Measurements from ENCODE around the gene MAPK1IP1L. TPM values are rescaled to one million over a fixed set of nuclear protein-coding genes. Genes with fewer than 3 reads are reported as not detected.

MAPK1IP1L gene
- total RNA-seq, 1 experiment from 2014 or later: 164 TPM

- no peaks in the 10 kb centered on the region for H3K36me3 ChIP-seq (ENCODE audit: insufficient read depth, low read length, poor library complexity, severe bottlenecking)
- no peak overlapping the region for H3K4me3 ChIP-seq (ENCODE audit: low read depth, low read length, poor library complexity, severe bottlenecking)
- CTCF ChIA-PET: no interaction called here
- DNase-seq (ENCODE audit: low spot score): no peak
- H3K4me1 ChIP-seq (ENCODE audit: insufficient read depth, low read length, poor library complexity, severe bottlenecking): peaks cover 21% of the 10 kb centered on the region
- POLR2A ChIA-PET (ENCODE audit: low non-redundant PET): no interaction called here
- no peaks in the 10 kb centered on the region for H3K27me3 ChIP-seq (replicated peaks; ENCODE audit: insufficient read depth, low read depth, low read length, poor library complexity)
- no TSS peak for BruUV-seq (replicated peaks)
- intact Hi-C loops (cut with micrococcal nuclease; ENCODE audit: unreplicated experiment): no loop called here
- no peaks in the 10 kb centered on the region for H3K9me3 ChIP-seq (ENCODE audit: low read depth, low read length, poor library complexity, severe bottlenecking)
- no peak overlapping the region for H3K27ac ChIP-seq (ENCODE audit: low read depth, low read length, poor library complexity, severe bottlenecking)
- TF ChIP-seq, protein P1, sequence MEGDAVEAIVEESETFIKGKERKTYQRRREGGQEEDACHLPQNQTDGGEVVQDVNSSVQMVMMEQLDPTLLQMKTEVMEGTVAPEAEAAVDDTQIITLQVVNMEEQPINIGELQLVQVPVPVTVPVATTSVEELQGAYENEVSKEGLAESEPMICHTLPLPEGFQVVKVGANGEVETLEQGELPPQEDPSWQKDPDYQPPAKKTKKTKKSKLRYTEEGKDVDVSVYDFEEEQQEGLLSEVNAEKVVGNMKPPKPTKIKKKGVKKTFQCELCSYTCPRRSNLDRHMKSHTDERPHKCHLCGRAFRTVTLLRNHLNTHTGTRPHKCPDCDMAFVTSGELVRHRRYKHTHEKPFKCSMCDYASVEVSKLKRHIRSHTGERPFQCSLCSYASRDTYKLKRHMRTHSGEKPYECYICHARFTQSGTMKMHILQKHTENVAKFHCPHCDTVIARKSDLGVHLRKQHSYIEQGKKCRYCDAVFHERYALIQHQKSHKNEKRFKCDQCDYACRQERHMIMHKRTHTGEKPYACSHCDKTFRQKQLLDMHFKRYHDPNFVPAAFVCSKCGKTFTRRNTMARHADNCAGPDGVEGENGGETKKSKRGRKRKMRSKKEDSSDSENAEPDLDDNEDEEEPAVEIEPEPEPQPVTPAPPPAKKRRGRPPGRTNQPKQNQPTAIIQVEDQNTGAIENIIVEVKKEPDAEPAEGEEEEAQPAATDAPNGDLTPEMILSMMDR (conservative IDR thresholded peaks at IDR 0.05; ENCODE audit: low read depth, low read length): no peak
- TF ChIP-seq EZH2 (IDR thresholded peaks at IDR 0.05; ENCODE audit: borderline replicate concordance, low read depth, low read length, poor library complexity, severe bottlenecking): no peak
Measured at GRCh38 chr14:55098561-55098898, 47.1 kb downstream of the MAPK1IP1L start.

- intact Hi-C loops (cut with micrococcal nuclease; ENCODE audit: unreplicated experiment): no loop called here
- CTCF ChIA-PET: interaction anchor here (0.5 kb wide), 1 partner anchor 112 kb away, joined by 5 read pairs; no protein-coding TSS in a partner anchor
- H3K36me3 ChIP-seq (ENCODE audit: insufficient read depth, low read length, poor library complexity, severe bottlenecking): no peaks in the 10 kb centered on the region
- TF ChIP-seq, protein P1 (conservative IDR thresholded peaks at IDR 0.05; ENCODE audit: low read depth, low read length): no peak
- TF ChIP-seq EZH2 (IDR thresholded peaks at IDR 0.05; ENCODE audit: borderline replicate concordance, low read depth, low read length, poor library complexity, severe bottlenecking): no peak
- POLR2A ChIA-PET (ENCODE audit: low non-redundant PET): no interaction called here
- H3K9me3 ChIP-seq (ENCODE audit: low read depth, low read length, poor library complexity, severe bottlenecking): no peaks in the 10 kb centered on the region
- no peak overlapping the region for H3K27ac ChIP-seq (ENCODE audit: low read depth, low read length, poor library complexity, severe bottlenecking)
- peaks cover 23% of the 10 kb centered on the region for H3K4me1 ChIP-seq (ENCODE audit: insufficient read depth, low read length, poor library complexity, severe bottlenecking)
- no TSS peak for BruUV-seq (replicated peaks)
- no peak for DNase-seq (ENCODE audit: low spot score)
- H3K4me3 ChIP-seq (ENCODE audit: low read depth, low read length, poor library complexity, severe bottlenecking): no peak overlapping the region
- H3K27me3 ChIP-seq (replicated peaks; ENCODE audit: insufficient read depth, low read depth, low read length, poor library complexity): no peaks in the 10 kb centered on the region
Measured at GRCh38 chr14:55099756-55100155, 48.3 kb downstream of the MAPK1IP1L start.

GRCh38 chr14:55101698-55102097 lies 50.3 kb downstream of the MAPK1IP1L start:
- Histone ChIP-seq H3K36me3 (ENCODE audit: insufficient read depth, low read length, poor library complexity, severe bottlenecking) (no peaks in the 10 kb centered on the region), H3K9me3 (ENCODE audit: low read depth, low read length, poor library complexity, severe bottlenecking) (no peaks in the 10 kb centered on the region), H3K4me1 (ENCODE audit: insufficient read depth, low read length, poor library complexity, severe bottlenecking) (peaks cover 23% of the 10 kb centered on the region), H3K27ac (ENCODE audit: low read depth, low read length, poor library complexity, severe bottlenecking) (peak overlapping the region; percentile 77), H3K27me3 (replicated peaks; ENCODE audit: insufficient read depth, low read depth, low read length, poor library complexity) (no peaks in the 10 kb centered on the region), H3K4me3 (ENCODE audit: low read depth, low read length, poor library complexity, severe bottlenecking) (no peak overlapping the region)
- CTCF ChIA-PET: no interaction called here
- TF ChIP-seq, protein P1 (conservative IDR thresholded peaks at IDR 0.05; ENCODE audit: low read depth, low read length): no peak
- no peak for TF ChIP-seq EZH2 (IDR thresholded peaks at IDR 0.05; ENCODE audit: borderline replicate concordance, low read depth, low read length, poor library complexity, severe bottlenecking)
- BruUV-seq (replicated peaks): no TSS peak
- no peak for DNase-seq (ENCODE audit: low spot score)
- intact Hi-C loops (cut with micrococcal nuclease; ENCODE audit: unreplicated experiment): no loop called here
- POLR2A ChIA-PET (ENCODE audit: low non-redundant PET): no interaction called here
